Iris pigment epithelial cell (primary cell): ENCODE data around the gene UGCG.
"Not testable (repeated sequence)": the region's sequence is repeated elsewhere in the genome, so short reads cannot be mapped to it uniquely, and the experiment has no call there.

Experiments
- DNase-seq: peaks from one replicate; pipeline ENCODE4 v3.0.0-alpha.2; 2011; ENCODE audit warnings: low read depth

The UGCG gene

GRCh38 chr9:111895996-111896941, at the start of gene UGCG:
UGCG (plus strand) TSS chr9:111896814; CDS start chr9:111897216, 402 bp downstream.
- peak; percentile 92 for DNase-seq

- peak; percentile 67 for DNase-seq
Measured at GRCh38 chr9:111851553-111851952, 45.1 kb upstream of the UGCG start.

- DNase-seq: peak; percentile 35
Measured at GRCh38 chr9:111852291-111852690, 44.3 kb upstream of the UGCG start.

- DNase-seq: peak; percentile 27
Measured at GRCh38 chr9:111853450-111853827, 43.2 kb upstream of the UGCG start.

- DNase-seq: peak; percentile 60
Measured at GRCh38 chr9:111854799-111855198, 41.8 kb upstream of the UGCG start.

GRCh38 chr9:111857555-111858211, 38.9 kb upstream of the UGCG start:
- DNase-seq: peak; percentile 20

- DNase-seq: no peak
Measured at GRCh38 chr9:111860443-111860842, 36.2 kb upstream of the UGCG start.

GRCh38 chr9:111863636-111864035, 33.0 kb upstream of the UGCG start:
- no peak for DNase-seq

GRCh38 chr9:111866976-111867375, 29.6 kb upstream of the UGCG start:
- peak; percentile 91 for DNase-seq

- DNase-seq: no peak
Measured at GRCh38 chr9:111868475-111868874, 28.1 kb upstream of the UGCG start.

- no peak for DNase-seq
Measured at GRCh38 chr9:111870774-111871498, 25.7 kb upstream of the UGCG start.

GRCh38 chr9:111871499-111871855, 25.1 kb upstream of the UGCG start:
- DNase-seq: no peak

GRCh38 chr9:111872886-111873285, 23.7 kb upstream of the UGCG start:
- DNase-seq: no peak

- DNase-seq: no peak
Measured at GRCh38 chr9:111873901-111874300, 22.7 kb upstream of the UGCG start.

GRCh38 chr9:111874500-111874899, 22.1 kb upstream of the UGCG start:
- no peak for DNase-seq

GRCh38 chr9:111875291-111875690, 21.3 kb upstream of the UGCG start:
- not testable (repeated sequence) for DNase-seq

GRCh38 chr9:111875691-111876090, 20.9 kb upstream of the UGCG start:
- DNase-seq: not testable (repeated sequence)

- peak; percentile 32 for DNase-seq
Measured at GRCh38 chr9:111876179-111876578, 20.4 kb upstream of the UGCG start.

GRCh38 chr9:111877420-111877819, 19.2 kb upstream of the UGCG start:
- DNase-seq: no peak

GRCh38 chr9:111878946-111879345, 17.7 kb upstream of the UGCG start:
- DNase-seq: no peak

- no peak for DNase-seq
Measured at GRCh38 chr9:111886983-111887718, 9.5 kb upstream of the UGCG start.

GRCh38 chr9:111890334-111890733, 6.3 kb upstream of the UGCG start:
- DNase-seq: no peak
